Transverse colon (tissue), 4 donors: ENCODE data around the gene LAMP1. TPM values are rescaled to one million over a fixed set of nuclear protein-coding genes. Genes with fewer than 3 reads are reported as not detected.

Source experiments
- DNase-seq: peaks from one replicate; pipeline ENCODE4 v3.0.0-alpha.2; 2019
- H3K27ac ChIP-seq, 4 donors: fragments of 200-600 bp; sonication (generic); 2 replicates each; pipeline ENCODE4 v1.5.1; 2016 to 2018; ENCODE audit warnings: inconsistent platforms in 4 of 4
- H3K27me3 ChIP-seq: fragments of 200-600 bp; sonication (generic); 2 replicates; pipeline ENCODE4 v1.5.1; 2017; ENCODE audit warnings: inconsistent platforms
- H3K36me3 ChIP-seq, 4 donors: fragments of 200-600 bp; sonication (generic); 2 replicates each; pipeline ENCODE4 v1.5.1; 2017 to 2019; ENCODE audit warnings: inconsistent platforms in 4 of 4
- H3K4me1 ChIP-seq, 4 donors: fragments of 200-600 bp; sonication (generic); 2 replicates each; pipeline ENCODE4 v1.5.1; 2017 to 2020; ENCODE audit warnings: inconsistent platforms in 4 of 4
- H3K4me3 ChIP-seq, 4 donors: fragments of 200-600 bp; sonication (generic); 1 replicate in 1 of 4; 2 replicates in 3 of 4; pipeline versions ENCODE4 v1.5.1 to v1.6.1; 2017 to 2019; ENCODE audit warnings: inconsistent platforms in 4 of 4
- H3K9me3 ChIP-seq, 2 donors: fragments of 200-600 bp; sonication (generic); 2 replicates each; pipeline ENCODE4 v1.5.1; 2017 to 2019; ENCODE audit warnings: inconsistent platforms in 2 of 2
- EP300 ChIP-seq: sonication (generic); formaldehyde crosslinking; IDR thresholded peaks from one replicate; pipeline ENCODE4 v1.6.1; 2017; ENCODE audit warnings: antibody characterized with exemption, low read depth
- POLR2A ChIP-seq: fragments of 450-650 bp; IDR thresholded peaks from one replicate; pipeline ENCODE4 v1.6.1; 2016; ENCODE audit warnings: antibody characterized with exemption, mild to moderate bottlenecking, moderate library complexity
- POLR2AphosphoS5 ChIP-seq, 3 donors: sonication (generic); formaldehyde crosslinking; IDR thresholded peaks; one replicate each; pipeline ENCODE4 v1.6.1; 2016; ENCODE audit warnings: antibody characterized with exemption in 3 of 3
- WGBS, 2 donors: methylation state at CpG; one replicate each; pipeline ENCODE4 v1.1.5; 2018; ENCODE audit warnings: low coverage in 1 of 2; 5-methylcytosine and 5-hydroxymethylcytosine counted together
- in situ Hi-C, 4 donors: fragments of 200-750 bp; cut with MboI; loops; one replicate each; pipeline versions ENCODE4 v1.15.0 to v1.15.1; 2017; ENCODE audit warnings: low sequenced_read_pairs in 3 of 4, low pct_ligation_motif_present in 1 of 4, low pct_unique_long_range_greater_than_20kb in 1 of 4
- intact Hi-C: fragments of 100-400 bp; cut with DNase I; formaldehyde crosslinking; loops from one replicate; pipeline ENCODE4 v1.15.1; 2023; ENCODE audit warnings: low total_unique reads
- total RNA-seq, 4 donors: library from RNA; depleted of rRNA; stranded (reverse); fragments of >200 nt; gene quantifications; one replicate each; pipeline ENCODE4 v1.1.0, GENCODE V29; 2016
- TF ChIP-seq, protein P1 (sequence below), 5 experiments: fragments of 200-600 bp in 3 of 5; fragments of 450-650 bp in 2 of 5; sonication (generic) in 3 of 5; IDR thresholded peaks; 1 replicate in 2 of 5; 2 replicates in 3 of 5; pipeline ENCODE4 v1.5.1; 2016 to 2017; ENCODE audit warnings: antibody characterized with exemption in 5 of 5, inconsistent platforms in 3 of 5, mild to moderate bottlenecking in 2 of 5, moderate library complexity in 1 of 5

LAMP1 gene
- total RNA-seq, 4 donors from 2014 or later: 69.5 to 149 (median 103) TPM

DNA sequence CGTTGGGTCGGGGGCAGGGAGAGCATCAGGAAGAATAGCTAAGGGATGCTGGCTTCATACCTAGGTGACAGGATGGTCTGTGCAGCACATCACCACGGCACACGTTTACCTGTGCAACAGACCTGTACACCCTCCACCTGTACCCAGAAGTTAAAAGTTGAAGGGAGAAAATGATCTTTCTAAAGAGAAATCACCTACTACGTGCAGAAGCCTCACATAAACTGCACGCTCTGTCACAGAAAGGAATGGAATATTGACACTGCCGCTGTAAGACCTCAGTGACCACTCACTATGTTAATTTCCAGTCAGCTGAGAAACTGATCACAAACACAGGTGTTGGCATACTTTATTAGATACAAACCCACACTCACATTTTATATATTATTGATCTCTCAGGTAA, 26.8 kb downstream of the LAMP1 start:
- Histone ChIP-seq H3K27me3 (no peaks in the 10 kb centered on the region), H3K36me3 (peaks cover 0 to 44% (median 21%) of the 10 kb centered on the region in 4 donors), H3K4me1 (no peaks in the 10 kb centered on the region), H3K27ac (no peak overlapping the region), H3K9me3 (no peaks in the 10 kb centered on the region), H3K4me3 (no peak overlapping the region)
- no peak for DNase-seq
- intact Hi-C loops: no loop called here
- in situ Hi-C loops: no loop called here
- WGBS, 2 donors: 92% methylated on average over 3 to 7 of the region's 7 CpGs
- TF ChIP-seq POLR2A (no peak), POLR2AphosphoS5 (IDR thresholded peaks at IDR 0.05) (no peak), EP300 (no peak)
- TF ChIP-seq, protein P1, sequence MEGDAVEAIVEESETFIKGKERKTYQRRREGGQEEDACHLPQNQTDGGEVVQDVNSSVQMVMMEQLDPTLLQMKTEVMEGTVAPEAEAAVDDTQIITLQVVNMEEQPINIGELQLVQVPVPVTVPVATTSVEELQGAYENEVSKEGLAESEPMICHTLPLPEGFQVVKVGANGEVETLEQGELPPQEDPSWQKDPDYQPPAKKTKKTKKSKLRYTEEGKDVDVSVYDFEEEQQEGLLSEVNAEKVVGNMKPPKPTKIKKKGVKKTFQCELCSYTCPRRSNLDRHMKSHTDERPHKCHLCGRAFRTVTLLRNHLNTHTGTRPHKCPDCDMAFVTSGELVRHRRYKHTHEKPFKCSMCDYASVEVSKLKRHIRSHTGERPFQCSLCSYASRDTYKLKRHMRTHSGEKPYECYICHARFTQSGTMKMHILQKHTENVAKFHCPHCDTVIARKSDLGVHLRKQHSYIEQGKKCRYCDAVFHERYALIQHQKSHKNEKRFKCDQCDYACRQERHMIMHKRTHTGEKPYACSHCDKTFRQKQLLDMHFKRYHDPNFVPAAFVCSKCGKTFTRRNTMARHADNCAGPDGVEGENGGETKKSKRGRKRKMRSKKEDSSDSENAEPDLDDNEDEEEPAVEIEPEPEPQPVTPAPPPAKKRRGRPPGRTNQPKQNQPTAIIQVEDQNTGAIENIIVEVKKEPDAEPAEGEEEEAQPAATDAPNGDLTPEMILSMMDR (IDR thresholded peaks at IDR 0.05): no peak

GRCh38 chr13:113324398-113324797, 27.4 kb downstream of the LAMP1 start:
- in situ Hi-C loops: no loop called here
- TF ChIP-seq POLR2AphosphoS5 (IDR thresholded peaks at IDR 0.05) (no peak), EP300 (no peak), POLR2A (no peak)
- TF ChIP-seq, protein P1 (IDR thresholded peaks at IDR 0.05): no peak
- Histone ChIP-seq H3K27me3 (no peaks in the 10 kb centered on the region), H3K9me3 (no peaks in the 10 kb centered on the region), H3K36me3 (peaks cover 0 to 42% (median 21%) of the 10 kb centered on the region in 4 donors), H3K27ac (no peak overlapping the region), H3K4me1 (no peaks in the 10 kb centered on the region), H3K4me3 (no peak overlapping the region)
- intact Hi-C loops: no loop called here
- DNase-seq: no peak
- whole genome bisulfite sequencing, 2 donors: 83% methylated on average over 12 of the region's 12 CpGs; no CpG with 5 or more reads in 1 of the 2 donors

DNA sequence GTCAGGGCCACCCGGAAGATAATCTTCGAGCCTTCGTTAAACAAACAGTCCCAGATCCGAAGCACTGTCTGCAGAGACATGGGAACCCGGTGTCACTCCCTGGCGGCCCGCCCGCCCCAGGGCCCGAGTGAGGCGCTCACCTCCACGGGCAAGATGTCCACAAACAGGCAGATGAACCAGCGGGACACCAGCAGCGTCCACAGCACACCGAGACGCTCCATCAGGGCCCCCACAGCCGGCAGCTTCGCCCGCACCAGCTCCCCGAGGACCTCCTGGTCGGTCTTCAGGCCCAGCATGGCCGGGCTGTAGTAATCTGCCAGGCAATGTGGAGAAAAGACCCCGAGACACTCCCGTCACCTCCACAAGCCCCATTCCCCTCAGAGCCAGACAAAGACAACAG, 28.7 kb downstream of the LAMP1 start:
- WGBS, 2 donors: 90% methylated on average over 23 of the region's 23 CpGs; no CpG with 5 or more reads in 1 of the 2 donors
- peaks cover 0 to 29% (median 14%) of the 10 kb centered on the region in 4 donors for H3K36me3 ChIP-seq

DNA sequence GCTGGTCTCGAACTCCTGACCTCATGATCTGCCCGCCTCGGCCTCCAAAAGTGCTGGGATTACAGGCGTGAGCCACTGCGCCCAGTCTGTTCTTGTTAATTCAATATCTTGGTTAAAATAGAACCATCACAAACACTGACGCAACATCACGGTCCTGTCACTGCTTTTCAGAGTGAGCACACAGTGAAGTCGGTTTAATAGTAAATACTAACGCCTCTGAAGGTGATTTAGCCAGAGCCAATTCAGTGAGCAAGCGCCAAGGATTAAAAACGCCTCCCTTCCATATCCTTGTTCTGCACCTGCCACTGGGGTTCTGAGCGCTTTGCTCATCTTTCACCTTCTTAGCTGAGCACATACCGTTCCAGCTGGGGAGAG, 30.3 kb downstream of the LAMP1 start:
- TF ChIP-seq POLR2AphosphoS5 (IDR thresholded peaks at IDR 0.05) (no peak), EP300 (no peak), POLR2A (no peak)
- TF ChIP-seq, protein P1 (IDR thresholded peaks at IDR 0.05): no peak
- WGBS, 2 donors: 83% methylated on average over 7 to 13 of the region's 13 CpGs
- intact Hi-C loops: loop anchor here (1.0 kb wide), 1 partner anchor 41 kb away; no protein-coding TSS in a partner anchor
- peaks cover 0 to 14% (median 7%) of the 10 kb centered on the region in 4 donors for H3K36me3 ChIP-seq
- H3K27ac ChIP-seq: no peak overlapping the region
- no peaks in the 10 kb centered on the region for H3K9me3 ChIP-seq
- in situ Hi-C loops: no loop called here
- H3K4me1 ChIP-seq: no peaks in the 10 kb centered on the region
- no peak overlapping the region for H3K4me3 ChIP-seq
- no peak for DNase-seq
- no peaks in the 10 kb centered on the region for H3K27me3 ChIP-seq

More for the DNA sequence above, 28.7 kb downstream of the LAMP1 start:
- TF ChIP-seq POLR2AphosphoS5 (IDR thresholded peaks at IDR 0.05): no peak
- TF ChIP-seq, protein P1 (IDR thresholded peaks at IDR 0.05): no peak
- no peak for TF ChIP-seq EP300
- Histone ChIP-seq H3K4me1 (no peaks in the 10 kb centered on the region), H3K4me3 (no peak overlapping the region), H3K27me3 (no peaks in the 10 kb centered on the region), H3K9me3 (no peaks in the 10 kb centered on the region), H3K27ac (no peak overlapping the region)
- intact Hi-C loops: no loop called here
- DNase-seq: no peak
- in situ Hi-C loops: no loop called here
